Measurements from ENCODE around the gene KLF15.

The KLF15 gene

GRCh38 chr3:126307591-126308393 lies 49.4 kb downstream of the KLF15 start:
- no peak overlapping the region for H3K27ac ChIP-seq (ENCODE audit: low read depth, low read length)
- no peaks in the 10 kb centered on the region for H3K27me3 ChIP-seq (ENCODE audit: insufficient read depth, low read length)
- H3K4me1 ChIP-seq (ENCODE audit: insufficient read depth, low read length): no peaks in the 10 kb centered on the region
- H3K9me3 ChIP-seq (ENCODE audit: insufficient read depth, low read depth, low read length): peaks cover 14% of the 10 kb centered on the region; the same call in 1 of the 2 replicates
- no peaks in the 10 kb centered on the region for H3K36me3 ChIP-seq (ENCODE audit: insufficient read depth, low read length)
- 92% methylated on average over 20 of the region's 20 CpGs for WGBS
- H3K4me3 ChIP-seq (ENCODE audit: low read length): no peak overlapping the region
- H3K9ac ChIP-seq (ENCODE audit: low read depth, low read length): no peak overlapping the region

- H3K36me3 ChIP-seq (ENCODE audit: insufficient read depth, low read length): no peaks in the 10 kb centered on the region
- H3K27me3 ChIP-seq (ENCODE audit: insufficient read depth, low read length): no peaks in the 10 kb centered on the region
- H3K27ac ChIP-seq (ENCODE audit: low read depth, low read length): no peak overlapping the region
- H3K4me3 ChIP-seq (ENCODE audit: low read length): no peak overlapping the region
- H3K4me1 ChIP-seq (ENCODE audit: insufficient read depth, low read length): no peaks in the 10 kb centered on the region
- H3K9ac ChIP-seq (ENCODE audit: low read depth, low read length): no peak overlapping the region
- 93% methylated on average over 8 of the region's 8 CpGs for WGBS
- H3K9me3 ChIP-seq (ENCODE audit: insufficient read depth, low read depth, low read length): peaks cover 21% of the 10 kb centered on the region; the same call in 1 of the 2 replicates
Measured at GRCh38 chr3:126306888-126307482, 50.2 kb downstream of the KLF15 start.

GRCh38 chr3:126306397-126306796 lies 50.8 kb downstream of the KLF15 start:
- Histone ChIP-seq H3K27me3 (ENCODE audit: insufficient read depth, low read length) (no peaks in the 10 kb centered on the region), H3K4me1 (ENCODE audit: insufficient read depth, low read length) (no peaks in the 10 kb centered on the region), H3K9me3 (ENCODE audit: insufficient read depth, low read depth, low read length) (peaks cover 21% of the 10 kb centered on the region; the same call in 1 of the 2 replicates), H3K27ac (ENCODE audit: low read depth, low read length) (no peak overlapping the region), H3K9ac (ENCODE audit: low read depth, low read length) (no peak overlapping the region), H3K4me3 (ENCODE audit: low read length) (no peak overlapping the region), H3K36me3 (ENCODE audit: insufficient read depth, low read length) (no peaks in the 10 kb centered on the region)
- 97% methylated on average over 7 of the region's 7 CpGs for WGBS

GRCh38 chr3:126305427-126305826 lies 51.8 kb downstream of the KLF15 start:
- Histone ChIP-seq H3K36me3 (ENCODE audit: insufficient read depth, low read length) (no peaks in the 10 kb centered on the region), H3K4me1 (ENCODE audit: insufficient read depth, low read length) (no peaks in the 10 kb centered on the region), H3K4me3 (ENCODE audit: low read length) (no peak overlapping the region), H3K27ac (ENCODE audit: low read depth, low read length) (no peak overlapping the region), H3K27me3 (ENCODE audit: insufficient read depth, low read length) (no peaks in the 10 kb centered on the region), H3K9me3 (ENCODE audit: insufficient read depth, low read depth, low read length) (peaks cover 21% of the 10 kb centered on the region; the same call in 1 of the 2 replicates), H3K9ac (ENCODE audit: low read depth, low read length) (no peak overlapping the region)

GRCh38 chr3:126304704-126305103 lies 52.5 kb downstream of the KLF15 start:
- 91% methylated on average over 3 of the region's 3 CpGs for WGBS
- Histone ChIP-seq H3K27me3 (ENCODE audit: insufficient read depth, low read length) (no peaks in the 10 kb centered on the region), H3K36me3 (ENCODE audit: insufficient read depth, low read length) (no peaks in the 10 kb centered on the region), H3K9me3 (ENCODE audit: insufficient read depth, low read depth, low read length) (peaks cover 21% of the 10 kb centered on the region; the same call in 1 of the 2 replicates), H3K4me3 (ENCODE audit: low read length) (no peak overlapping the region), H3K27ac (ENCODE audit: low read depth, low read length) (no peak overlapping the region), H3K9ac (ENCODE audit: low read depth, low read length) (no peak overlapping the region), H3K4me1 (ENCODE audit: insufficient read depth, low read length) (no peaks in the 10 kb centered on the region)

GRCh38 chr3:126304291-126304690 lies 52.9 kb downstream of the KLF15 start:
- no peak overlapping the region for H3K27ac ChIP-seq (ENCODE audit: low read depth, low read length)
- H3K27me3 ChIP-seq (ENCODE audit: insufficient read depth, low read length): no peaks in the 10 kb centered on the region
- no peaks in the 10 kb centered on the region for H3K4me1 ChIP-seq (ENCODE audit: insufficient read depth, low read length)
- no peaks in the 10 kb centered on the region for H3K36me3 ChIP-seq (ENCODE audit: insufficient read depth, low read length)
- 91% methylated on average over 3 of the region's 3 CpGs for WGBS
- H3K9ac ChIP-seq (ENCODE audit: low read depth, low read length): no peak overlapping the region
- no peak overlapping the region for H3K4me3 ChIP-seq (ENCODE audit: low read length)
- peaks cover 21% of the 10 kb centered on the region; the same call in 1 of the 2 replicates for H3K9me3 ChIP-seq (ENCODE audit: insufficient read depth, low read depth, low read length)

GRCh38 chr3:126303272-126303671 lies 53.9 kb downstream of the KLF15 start:
- Histone ChIP-seq H3K36me3 (ENCODE audit: insufficient read depth, low read length) (no peaks in the 10 kb centered on the region), H3K9me3 (ENCODE audit: insufficient read depth, low read depth, low read length) (peaks cover 21% of the 10 kb centered on the region; the same call in 1 of the 2 replicates), H3K4me1 (ENCODE audit: insufficient read depth, low read length) (no peaks in the 10 kb centered on the region), H3K27ac (ENCODE audit: low read depth, low read length) (no peak overlapping the region), H3K9ac (ENCODE audit: low read depth, low read length) (no peak overlapping the region), H3K4me3 (ENCODE audit: low read length) (no peak overlapping the region), H3K27me3 (ENCODE audit: insufficient read depth, low read length) (no peaks in the 10 kb centered on the region)

- Histone ChIP-seq H3K9me3 (ENCODE audit: insufficient read depth, low read depth, low read length) (peaks cover 21% of the 10 kb centered on the region; the same call in 1 of the 2 replicates), H3K9ac (ENCODE audit: low read depth, low read length) (no peak overlapping the region), H3K36me3 (ENCODE audit: insufficient read depth, low read length) (no peaks in the 10 kb centered on the region), H3K4me3 (ENCODE audit: low read length) (no peak overlapping the region), H3K4me1 (ENCODE audit: insufficient read depth, low read length) (no peaks in the 10 kb centered on the region), H3K27me3 (ENCODE audit: insufficient read depth, low read length) (no peaks in the 10 kb centered on the region), H3K27ac (ENCODE audit: low read depth, low read length) (no peak overlapping the region)
- 88% methylated on average over 15 of the region's 15 CpGs for WGBS
Measured at GRCh38 chr3:126300761-126301481, 56.3 kb downstream of the KLF15 start.

GRCh38 chr3:126300001-126300760 lies 57.0 kb downstream of the KLF15 start:
- H3K27ac ChIP-seq (ENCODE audit: low read depth, low read length): no peak overlapping the region
- 94% methylated on average over 22 of the region's 22 CpGs for WGBS
- no peak overlapping the region for H3K9ac ChIP-seq (ENCODE audit: low read depth, low read length)
- H3K4me1 ChIP-seq (ENCODE audit: insufficient read depth, low read length): no peaks in the 10 kb centered on the region
- H3K9me3 ChIP-seq (ENCODE audit: insufficient read depth, low read depth, low read length): peaks cover 21% of the 10 kb centered on the region; the same call in 1 of the 2 replicates
- H3K27me3 ChIP-seq (ENCODE audit: insufficient read depth, low read length): no peaks in the 10 kb centered on the region
- no peaks in the 10 kb centered on the region for H3K36me3 ChIP-seq (ENCODE audit: insufficient read depth, low read length)
- no peak overlapping the region for H3K4me3 ChIP-seq (ENCODE audit: low read length)

GRCh38 chr3:126295407-126295939 lies 61.7 kb downstream of the KLF15 start:
- Histone ChIP-seq H3K36me3 (ENCODE audit: insufficient read depth, low read length) (no peaks in the 10 kb centered on the region), H3K9me3 (ENCODE audit: insufficient read depth, low read depth, low read length) (no peaks in the 10 kb centered on the region)
- 95% methylated on average over 4 of the region's 4 CpGs for WGBS

More at GRCh38 chr3:126295407-126295939, 61.7 kb downstream of the KLF15 start:
- Histone ChIP-seq H3K27me3 (ENCODE audit: insufficient read depth, low read length) (peaks cover 7% of the 10 kb centered on the region), H3K27ac (ENCODE audit: low read depth, low read length) (no peak overlapping the region), H3K9ac (ENCODE audit: low read depth, low read length) (no peak overlapping the region), H3K4me1 (ENCODE audit: insufficient read depth, low read length) (0 out of 2 replicates have a peak, but pooled peaks cover 4% of the 10 kb centered on the region), H3K4me3 (ENCODE audit: low read length) (no peak overlapping the region)
